ENCODE results near the gene SRMS.
"Not testable (repeated sequence)": the region's sequence is repeated elsewhere in the genome, so short reads cannot be mapped to it uniquely, and the experiment has no call there.

SRMS gene

GRCh38 chr20:63572788-63573646, 25.5 kb upstream of the SRMS start:
- H3K4me3 Mint-ChIP-seq = peak overlapping the region; percentile 89 to 92
- no peaks in the 10 kb centered on the region for H3K9me3 Mint-ChIP-seq
- H3K27me3 Mint-ChIP-seq = peaks cover 3 to 5% of the 10 kb centered on the region in 2 donors
- ATAC-seq (replicated peaks) = no peak
- DNase-seq = no peak
- H3K36me3 Mint-ChIP-seq = peaks cover 0 to 1% of the 10 kb centered on the region in 2 donors
- peaks cover 16 to 24% of the 10 kb centered on the region in 2 donors for H3K4me1 Mint-ChIP-seq
- peak overlapping the region; percentile 93 for H3K27ac Mint-ChIP-seq

GRCh38 chr20:63572071-63572787, 24.7 kb upstream of the SRMS start:
- Mint-ChIP-seq H3K4me1 (peaks cover 23 to 32% of the 10 kb centered on the region in 2 donors), H3K9me3 (no peaks in the 10 kb centered on the region), H3K36me3 (peaks cover 2 to 4% of the 10 kb centered on the region in 2 donors), H3K27me3 (peaks cover 3 to 5% of the 10 kb centered on the region in 2 donors), H3K4me3 (no peak overlapping the region), H3K27ac (no peak overlapping the region)
- ATAC-seq (replicated peaks) (no peak), DNase-seq (no peak)

- peaks cover 25 to 36% of the 10 kb centered on the region in 2 donors for H3K4me1 Mint-ChIP-seq
- not testable (repeated sequence) for H3K9me3 Mint-ChIP-seq; H3K4me3 Mint-ChIP-seq; H3K27ac Mint-ChIP-seq; ATAC-seq (replicated peaks); H3K27me3 Mint-ChIP-seq; DNase-seq; H3K36me3 Mint-ChIP-seq
Measured at GRCh38 chr20:63571087-63571478, 23.5 kb upstream of the SRMS start.

GRCh38 chr20:63570281-63571086, 22.9 kb upstream of the SRMS start:
- no peaks in the 10 kb centered on the region for H3K9me3 Mint-ChIP-seq
- ATAC-seq (replicated peaks) = no peak
- peaks cover 28 to 36% of the 10 kb centered on the region in 2 donors for H3K4me1 Mint-ChIP-seq
- peaks cover 12 to 14% of the 10 kb centered on the region in 2 donors for H3K36me3 Mint-ChIP-seq
- no peak overlapping the region for H3K27ac Mint-ChIP-seq
- no peak for DNase-seq
- H3K4me3 Mint-ChIP-seq = no peak overlapping the region
- H3K27me3 Mint-ChIP-seq = no peaks in the 10 kb centered on the region

- peak overlapping the region; percentile 2 for H3K27ac Mint-ChIP-seq
- peak overlapping the region; percentile 41 to 53 for H3K4me3 Mint-ChIP-seq
- H3K36me3 Mint-ChIP-seq = peaks cover 15 to 16% of the 10 kb centered on the region in 2 donors
- H3K4me1 Mint-ChIP-seq = peaks cover 28 to 36% of the 10 kb centered on the region in 2 donors
- DNase-seq = no peak
- no peak for ATAC-seq (replicated peaks)
- no peaks in the 10 kb centered on the region for H3K27me3 Mint-ChIP-seq
- H3K9me3 Mint-ChIP-seq = no peaks in the 10 kb centered on the region
Measured at GRCh38 chr20:63568986-63569949, 21.7 kb upstream of the SRMS start.

GRCh38 chr20:63568170-63568981, 20.8 kb upstream of the SRMS start:
- Mint-ChIP-seq H3K9me3 (no peaks in the 10 kb centered on the region), H3K4me3 (peak overlapping the region; percentile 75 to 78), H3K27ac (peak overlapping the region; percentile 92), H3K36me3 (peaks cover 19 to 20% of the 10 kb centered on the region in 2 donors), H3K27me3 (no peaks in the 10 kb centered on the region), H3K4me1 (peaks cover 27 to 33% of the 10 kb centered on the region in 2 donors)
- ATAC-seq (replicated peaks) (peak; percentile 17 to 19), DNase-seq (no peak)

- peak; percentile 66 for DNase-seq
- H3K27ac Mint-ChIP-seq = peak overlapping the region; percentile 92
- peak; percentile 89 to 90 for ATAC-seq (replicated peaks)
Measured at GRCh38 chr20:63567386-63568169, 20.0 kb upstream of the SRMS start.

GRCh38 chr20:63567136-63567385, 19.5 kb upstream of the SRMS start:
- peak; percentile 1 to 14 for ATAC-seq (replicated peaks)
- peak overlapping the region; percentile 10 to 78 for H3K4me3 Mint-ChIP-seq
- peaks cover 19 to 20% of the 10 kb centered on the region in 2 donors for H3K36me3 Mint-ChIP-seq
- peaks cover 27 to 32% of the 10 kb centered on the region in 2 donors for H3K4me1 Mint-ChIP-seq
- peak overlapping the region; percentile 71 for H3K27ac Mint-ChIP-seq
- no peak for DNase-seq
- no peaks in the 10 kb centered on the region for H3K9me3 Mint-ChIP-seq
- H3K27me3 Mint-ChIP-seq = no peaks in the 10 kb centered on the region

More at GRCh38 chr20:63567386-63568169, 20.0 kb upstream of the SRMS start:
- H3K4me1 Mint-ChIP-seq = peaks cover 27 to 32% of the 10 kb centered on the region in 2 donors
- no peaks in the 10 kb centered on the region for H3K9me3 Mint-ChIP-seq
- H3K36me3 Mint-ChIP-seq = peaks cover 19 to 20% of the 10 kb centered on the region in 2 donors
- H3K4me3 Mint-ChIP-seq = peak overlapping the region; percentile 75 to 78
- no peaks in the 10 kb centered on the region for H3K27me3 Mint-ChIP-seq

GRCh38 chr20:63566395-63567135, 19.0 kb upstream of the SRMS start:
- Mint-ChIP-seq H3K4me3 (no peak overlapping the region), H3K9me3 (no peaks in the 10 kb centered on the region), H3K36me3 (peaks cover 22% of the 10 kb centered on the region in 2 donors), H3K4me1 (peaks cover 27 to 32% of the 10 kb centered on the region in 2 donors), H3K27me3 (no peaks in the 10 kb centered on the region), H3K27ac (no peak overlapping the region)
- no peak for DNase-seq
- no peak for ATAC-seq (replicated peaks)

GRCh38 chr20:63565699-63566335, 18.3 kb upstream of the SRMS start:
- no peak overlapping the region for H3K27ac Mint-ChIP-seq
- H3K36me3 Mint-ChIP-seq = peaks cover 26 to 29% of the 10 kb centered on the region in 2 donors
- no peak overlapping the region for H3K4me3 Mint-ChIP-seq
- ATAC-seq (replicated peaks) (no peak), DNase-seq (no peak)
- H3K9me3 Mint-ChIP-seq = no peaks in the 10 kb centered on the region
- H3K4me1 Mint-ChIP-seq = peaks cover 27 to 32% of the 10 kb centered on the region in 2 donors
- no peaks in the 10 kb centered on the region for H3K27me3 Mint-ChIP-seq

GRCh38 chr20:63565021-63565698, 17.6 kb upstream of the SRMS start:
- DNase-seq = no peak
- ATAC-seq (replicated peaks) = no peak
- Mint-ChIP-seq H3K27ac (no peak overlapping the region), H3K36me3 (peaks cover 31 to 34% of the 10 kb centered on the region in 2 donors), H3K9me3 (no peaks in the 10 kb centered on the region), H3K4me1 (peaks cover 30 to 36% of the 10 kb centered on the region in 2 donors), H3K27me3 (no peaks in the 10 kb centered on the region), H3K4me3 (no peak overlapping the region)

Measured in stimulated activated naive B cell treated with anti-CD40 and anti-IgM and Interleukin-4, amounts not matched to agents 10 μg/mL and 1 μg/mL and 100 μg/mL, for 72 hours (primary cell).